ENCODE data around the gene SALL2. TPM values are rescaled to one million over a fixed set of nuclear protein-coding genes. Genes with fewer than 3 reads are reported as not detected.

Gene SALL2
- total and polyA plus RNA-seq, 2 of the 8 experiments (the other 6 are each of a cell fraction or from before 2014, with no cell fraction given), result 310 to 360 TPM

DNA sequence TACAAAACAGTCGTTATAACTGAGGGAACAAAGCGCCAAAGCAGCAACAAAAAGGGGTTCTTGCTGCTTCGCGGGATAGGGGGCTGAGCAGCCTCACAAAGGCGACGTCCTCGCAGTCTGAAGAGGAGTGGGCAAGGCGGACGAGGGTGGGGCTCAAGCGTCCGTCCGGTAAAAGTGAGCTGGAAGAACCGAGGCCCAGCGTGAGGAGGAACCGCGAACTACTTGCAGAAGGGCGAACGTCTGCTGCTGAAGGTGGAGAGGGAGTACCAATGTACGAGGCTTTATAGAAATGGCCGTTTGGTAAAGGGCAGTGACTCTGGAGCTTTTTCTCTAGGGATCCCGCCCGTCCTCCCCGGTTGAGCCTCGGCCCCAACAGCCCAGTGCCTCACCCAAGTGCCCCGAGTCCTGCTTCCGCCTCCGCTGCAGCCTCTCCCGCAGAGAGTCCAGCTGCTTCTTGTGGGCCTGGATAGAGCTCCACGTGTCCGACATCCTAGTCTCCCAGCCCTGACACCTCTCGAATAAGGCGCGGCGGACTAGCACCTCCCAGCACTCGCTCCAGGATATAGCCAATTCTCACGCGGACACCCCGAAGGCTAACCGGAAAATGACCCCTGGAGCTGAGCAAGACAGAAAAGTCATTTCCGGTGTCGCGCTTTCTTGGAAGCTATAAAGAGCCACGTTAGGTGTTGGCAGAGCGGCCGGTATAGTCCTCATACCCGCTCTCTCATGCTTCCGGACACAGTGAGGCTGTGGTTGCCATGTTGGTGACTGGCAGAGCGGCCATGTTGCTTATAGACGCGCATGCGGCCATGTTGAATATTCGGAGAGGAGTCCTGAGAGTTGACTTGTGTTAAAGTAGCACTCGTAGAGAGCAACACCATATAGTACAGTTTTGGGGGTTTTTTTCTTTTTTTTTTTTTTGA is 15.2 kb downstream of the SALL2 start, which contains the start of gene METTL3 (continued):
- TF ChIP-seq KDM4A (IDR thresholded peaks at IDR 0.05; ENCODE audit: low read depth, low read length, severe bottlenecking) (peak; percentile 33), CHD1 (IDR thresholded peaks at IDR 0.05; ENCODE audit: low read depth, low read length) (no peak), EP300 (IDR thresholded peaks at IDR 0.05; ENCODE audit: borderline replicate concordance in 1 of 2, low read depth in 2 of 2, low read length in 2 of 2) (no peak), RXRA (IDR thresholded peaks at IDR 0.05; ENCODE audit: insufficient read depth, low read depth, low read length) (no peak), KDM1A (IDR thresholded peaks at IDR 0.05; ENCODE audit: borderline replicate concordance, low read length) (no peak), CHD2 (IDR thresholded peaks at IDR 0.05; ENCODE audit: low read length) (peak; percentile 47), RFX5 (IDR thresholded peaks at IDR 0.05; ENCODE audit: borderline replicate concordance, low read depth, low read length) (no peak), SRF (IDR thresholded peaks at IDR 0.05; ENCODE audit: low read depth, low read length) (no peak), BCL11A (IDR thresholded peaks at IDR 0.05; ENCODE audit: low read depth in 2 of 2, low read length in 2 of 2) (no peak), HDAC6 (IDR thresholded peaks at IDR 0.05; ENCODE audit: low read depth, low read length) (no peak), TBP (IDR thresholded peaks at IDR 0.05; ENCODE audit: low read depth, low read length) (peak; percentile 67), RAD21 (IDR thresholded peaks at IDR 0.05 in 1 of 2, conservative IDR thresholded peaks at IDR 0.05 in 1 of 2; ENCODE audit: low read depth in 2 of 2, low read length in 2 of 2) (0 out of 4 replicates have a peak, but pooled peaks of 1 of the 2 experiments have one; percentile 4), JUN (IDR thresholded peaks at IDR 0.05; ENCODE audit: low read depth, low read length) (no peak), TCF12 (IDR thresholded peaks at IDR 0.05; ENCODE audit: low read depth, low read length) (no peak), CEBPB (IDR thresholded peaks at IDR 0.05; ENCODE audit: low read depth, low read length) (no peak), HDAC2 (IDR thresholded peaks at IDR 0.05; ENCODE audit: borderline replicate concordance in 1 of 2, low read depth in 2 of 2, low read length in 2 of 2) (0 out of 4 replicates have a peak, but pooled peaks have one; percentile 4 to 46), POLR2AphosphoS5 (IDR thresholded peaks at IDR 0.05; ENCODE audit: low read depth, low read length) (peak; percentile 82), POLR2A (IDR thresholded peaks at IDR 0.05; ENCODE audit: control extremely low read depth in 1 of 2, low read depth in 2 of 2, low read length in 2 of 2) (peak; percentile 74 to 93), GABPA (IDR thresholded peaks at IDR 0.05; ENCODE audit: borderline replicate concordance, insufficient read depth, low read length) (peak; percentile 93), TEAD4 (IDR thresholded peaks at IDR 0.05; ENCODE audit: low read depth, low read length) (no peak), SP4 (IDR thresholded peaks at IDR 0.05; ENCODE audit: low read length) (no peak)
- TF ChIP-seq, protein P1, sequence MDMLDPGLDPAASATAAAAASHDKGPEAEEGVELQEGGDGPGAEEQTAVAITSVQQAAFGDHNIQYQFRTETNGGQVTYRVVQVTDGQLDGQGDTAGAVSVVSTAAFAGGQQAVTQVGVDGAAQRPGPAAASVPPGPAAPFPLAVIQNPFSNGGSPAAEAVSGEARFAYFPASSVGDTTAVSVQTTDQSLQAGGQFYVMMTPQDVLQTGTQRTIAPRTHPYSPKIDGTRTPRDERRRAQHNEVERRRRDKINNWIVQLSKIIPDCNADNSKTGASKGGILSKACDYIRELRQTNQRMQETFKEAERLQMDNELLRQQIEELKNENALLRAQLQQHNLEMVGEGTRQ (IDR thresholded peaks at IDR 0.05; ENCODE audit: low read length), result no peak
